Measurements from ENCODE around the gene WIPF3. TPM values are rescaled to one million over a fixed set of nuclear protein-coding genes. Genes with fewer than 3 reads are reported as not detected.

WIPF3 gene
- total RNA-seq, 2 experiments from 2014 or later, result not detected

DNA sequence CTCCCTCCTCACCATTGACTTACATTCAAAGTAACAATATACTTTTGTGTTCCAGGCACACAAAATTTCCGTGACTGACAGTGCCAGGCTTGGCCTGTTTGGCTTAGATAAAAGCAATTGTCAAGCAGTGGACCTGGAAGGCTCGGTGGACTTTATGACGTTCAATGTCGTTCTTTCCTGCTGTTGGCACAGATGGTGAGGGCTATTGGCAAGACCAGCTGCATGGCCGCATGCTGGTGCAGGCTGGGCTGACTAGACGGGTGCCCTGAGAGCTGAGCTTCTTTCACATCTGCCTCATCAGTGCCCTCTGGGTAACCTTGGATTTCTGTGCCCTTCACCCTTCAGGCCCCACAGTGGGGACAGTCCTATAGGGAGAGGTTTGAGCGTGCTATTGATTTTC is 45.2 kb downstream of the WIPF3 start:
- H3K27ac Mint-ChIP-seq, result no peak overlapping the region
- Histone ChIP-seq H3K4me3 (ENCODE audit: low read length) (no peak overlapping the region), H3K27ac (ENCODE audit: low read depth in 1 of 2, low read length in 2 of 2) (no peak overlapping the region), H3K9me3 (ENCODE audit: control insufficient read depth in 1 of 2, insufficient read depth in 1 of 2, low read length in 2 of 2) (no peaks in the 10 kb centered on the region), H3K36me3 (ENCODE audit: insufficient read depth, low read length) (no peaks in the 10 kb centered on the region), H3K27me3 (ENCODE audit: control insufficient read depth in 1 of 2, insufficient read depth in 2 of 2, low read length in 2 of 2) (no peaks in the 10 kb centered on the region), H3K4me1 (ENCODE audit: insufficient read depth, low read length) (no peaks in the 10 kb centered on the region)
- POLR2A ChIA-PET, result no interaction called here
- H3K36me3 Mint-ChIP-seq (ENCODE audit: low read depth), result no peaks in the 10 kb centered on the region
- H3K27me3 Mint-ChIP-seq, result peaks cover 8% of the 10 kb centered on the region
- TF ChIP-seq, protein P1, sequence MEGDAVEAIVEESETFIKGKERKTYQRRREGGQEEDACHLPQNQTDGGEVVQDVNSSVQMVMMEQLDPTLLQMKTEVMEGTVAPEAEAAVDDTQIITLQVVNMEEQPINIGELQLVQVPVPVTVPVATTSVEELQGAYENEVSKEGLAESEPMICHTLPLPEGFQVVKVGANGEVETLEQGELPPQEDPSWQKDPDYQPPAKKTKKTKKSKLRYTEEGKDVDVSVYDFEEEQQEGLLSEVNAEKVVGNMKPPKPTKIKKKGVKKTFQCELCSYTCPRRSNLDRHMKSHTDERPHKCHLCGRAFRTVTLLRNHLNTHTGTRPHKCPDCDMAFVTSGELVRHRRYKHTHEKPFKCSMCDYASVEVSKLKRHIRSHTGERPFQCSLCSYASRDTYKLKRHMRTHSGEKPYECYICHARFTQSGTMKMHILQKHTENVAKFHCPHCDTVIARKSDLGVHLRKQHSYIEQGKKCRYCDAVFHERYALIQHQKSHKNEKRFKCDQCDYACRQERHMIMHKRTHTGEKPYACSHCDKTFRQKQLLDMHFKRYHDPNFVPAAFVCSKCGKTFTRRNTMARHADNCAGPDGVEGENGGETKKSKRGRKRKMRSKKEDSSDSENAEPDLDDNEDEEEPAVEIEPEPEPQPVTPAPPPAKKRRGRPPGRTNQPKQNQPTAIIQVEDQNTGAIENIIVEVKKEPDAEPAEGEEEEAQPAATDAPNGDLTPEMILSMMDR (IDR thresholded peaks at IDR 0.05), result no peak
- no peaks in the 10 kb centered on the region for H3K9me3 Mint-ChIP-seq
- CTCF ChIA-PET, result no interaction called here
- no peak overlapping the region for H3K4me3 Mint-ChIP-seq
- DNase-seq (no peak), ATAC-seq (ENCODE audit: poor library complexity) (no peak)
- no peaks in the 10 kb centered on the region for H3K4me1 Mint-ChIP-seq (ENCODE audit: low read depth)
- intact Hi-C loops (cut with DNase I, micrococcal nuclease), result no loop called here

DNA sequence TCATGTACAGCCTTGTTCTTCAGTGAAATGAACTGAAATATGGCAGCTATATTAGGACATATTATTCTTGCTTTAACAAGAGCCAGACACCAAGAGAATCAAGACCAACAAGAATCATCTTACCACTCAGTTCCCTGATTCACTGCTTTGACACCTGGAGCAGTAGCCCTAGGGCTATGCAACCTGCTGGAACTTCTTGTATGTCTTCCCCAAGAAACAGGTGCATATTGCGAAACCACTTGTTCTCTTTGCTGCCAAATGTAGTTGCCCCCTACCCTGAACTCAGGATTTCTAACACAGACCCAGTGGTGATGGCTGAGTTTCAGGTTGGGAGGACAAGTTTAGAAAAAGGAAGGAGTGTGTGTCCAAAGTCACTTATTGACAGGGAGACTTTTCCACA is 46.1 kb downstream of the WIPF3 start:
- Histone ChIP-seq H3K27ac (ENCODE audit: low read depth in 1 of 2, low read length in 2 of 2) (no peak overlapping the region), H3K36me3 (ENCODE audit: insufficient read depth, low read length) (no peaks in the 10 kb centered on the region), H3K4me3 (ENCODE audit: low read length) (no peak overlapping the region), H3K4me1 (ENCODE audit: insufficient read depth, low read length) (no peaks in the 10 kb centered on the region), H3K9me3 (ENCODE audit: control insufficient read depth in 1 of 2, insufficient read depth in 1 of 2, low read length in 2 of 2) (no peaks in the 10 kb centered on the region), H3K27me3 (ENCODE audit: control insufficient read depth in 1 of 2, insufficient read depth in 2 of 2, low read length in 2 of 2) (no peaks in the 10 kb centered on the region)
- DNase-seq (no peak), ATAC-seq (ENCODE audit: poor library complexity) (no peak)
- H3K27me3 Mint-ChIP-seq, result peaks cover 8% of the 10 kb centered on the region
- no peak overlapping the region for H3K27ac Mint-ChIP-seq
- H3K4me3 Mint-ChIP-seq, result no peak overlapping the region
- H3K9me3 Mint-ChIP-seq, result no peaks in the 10 kb centered on the region
- ChIA-PET CTCF (no interaction called here), POLR2A (no interaction called here)
- H3K36me3 Mint-ChIP-seq (ENCODE audit: low read depth), result no peaks in the 10 kb centered on the region
- H3K4me1 Mint-ChIP-seq (ENCODE audit: low read depth), result no peaks in the 10 kb centered on the region
- intact Hi-C loops (cut with DNase I, micrococcal nuclease), result no loop called here
- TF ChIP-seq, protein P1 (IDR thresholded peaks at IDR 0.05), result no peak

DNA sequence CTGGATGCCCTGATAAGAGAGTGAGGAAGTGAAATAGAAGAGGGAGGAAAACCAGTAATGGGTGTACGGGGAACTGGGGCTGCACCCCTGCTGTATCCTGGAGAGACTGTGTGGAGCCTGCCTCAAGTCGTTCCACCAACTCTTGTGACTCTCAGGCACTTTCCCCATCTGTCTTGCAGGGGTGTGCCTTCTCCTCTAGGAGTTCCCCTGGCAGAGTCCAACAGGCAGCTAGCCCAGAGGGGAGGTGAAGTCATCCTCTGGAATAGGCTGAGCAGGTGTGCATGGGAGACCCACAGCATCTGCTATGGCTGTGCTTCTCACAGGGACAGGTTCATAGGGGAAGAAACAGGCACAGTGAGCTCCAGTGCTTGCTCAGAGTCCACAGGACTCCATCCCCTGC is 46.8 kb downstream of the WIPF3 start:
- no peak overlapping the region for H3K4me3 ChIP-seq (ENCODE audit: low read length)
- H3K27ac ChIP-seq (ENCODE audit: low read depth in 1 of 2, low read length in 2 of 2), result no peak overlapping the region
- ATAC-seq (ENCODE audit: poor library complexity) (no peak), DNase-seq (no peak)
- no peaks in the 10 kb centered on the region for H3K36me3 ChIP-seq (ENCODE audit: insufficient read depth, low read length)
- intact Hi-C loops (cut with DNase I, micrococcal nuclease), result no loop called here
- Mint-ChIP-seq H3K36me3 (ENCODE audit: low read depth) (no peaks in the 10 kb centered on the region), H3K27ac (no peak overlapping the region), H3K4me3 (no peak overlapping the region), H3K9me3 (no peaks in the 10 kb centered on the region), H3K4me1 (ENCODE audit: low read depth) (no peaks in the 10 kb centered on the region), H3K27me3 (peaks cover 8% of the 10 kb centered on the region)
- POLR2A ChIA-PET, result no interaction called here
- H3K27me3 ChIP-seq (ENCODE audit: control insufficient read depth in 1 of 2, insufficient read depth in 2 of 2, low read length in 2 of 2), result no peaks in the 10 kb centered on the region
- no peaks in the 10 kb centered on the region for H3K9me3 ChIP-seq (ENCODE audit: control insufficient read depth in 1 of 2, insufficient read depth in 1 of 2, low read length in 2 of 2)
- TF ChIP-seq, protein P1 (IDR thresholded peaks at IDR 0.05), result no peak
- no peaks in the 10 kb centered on the region for H3K4me1 ChIP-seq (ENCODE audit: insufficient read depth, low read length)
- CTCF ChIA-PET, result no interaction called here

Data from CD4-positive, alpha-beta T cell (primary cell).